Right atrium auricular region (tissue), 2 donors: Measurements from ENCODE around the gene EIF4EBP3. TPM values are rescaled to one million over a fixed set of nuclear protein-coding genes. Genes with fewer than 3 reads are reported as not detected.
"Not testable (repeated sequence)": the region's sequence is repeated elsewhere in the genome, so short reads cannot be mapped to it uniquely, and the experiment has no call there.

ENCODE experiments used
- DNase-seq: peaks from one replicate; pipeline ENCODE4 v3.0.0-alpha.2; 2019; ENCODE audit warnings: low spot score
- H3K27ac ChIP-seq, 2 donors: fragments of 200-600 bp; sonication (generic); 1 replicate in 1 of 2; 2 replicates in 1 of 2; pipeline ENCODE4 v1.5.1; 2016 to 2019
- H3K27me3 ChIP-seq, 2 donors: fragments of 200-600 bp; sonication (generic); one replicate each; pipeline versions ENCODE4 v1.5.1 to v1.6.0; 2017 to 2019
- H3K36me3 ChIP-seq: fragments of 200-600 bp; sonication (generic); one replicate; pipeline ENCODE4 v1.5.1; 2016
- H3K4me1 ChIP-seq, 2 donors: fragments of 200-600 bp; sonication (generic); one replicate each; pipeline versions ENCODE4 v1.5.1 to v1.6.0; 2017 to 2019
- H3K4me3 ChIP-seq, 2 donors: fragments of 200-600 bp; sonication (generic); 1 replicate in 1 of 2; 2 replicates in 1 of 2; pipeline ENCODE4 v1.5.1; 2017 to 2019; ENCODE audit warnings: mild to moderate bottlenecking in 1 of 2, moderate library complexity in 1 of 2
- H3K9me3 ChIP-seq, 2 donors: fragments of 200-600 bp; sonication (generic); one replicate each; pipeline ENCODE4 v1.5.1; 2019
- CTCF ChIP-seq, 2 donors: fragments of 200-600 bp; sonication (generic); IDR thresholded peaks; one replicate each; pipeline ENCODE4 v1.5.1; 2019; ENCODE audit warnings: antibody characterized with exemption in 2 of 2
- total RNA-seq, 2 donors: library from RNA; depleted of rRNA; stranded (reverse); fragments of >200 nt; gene quantifications; one replicate each; pipeline ENCODE4 v1.1.0, GENCODE V29; 2016

The EIF4EBP3 gene
- total RNA-seq, 2 donors from 2014 or later = 12.8 to 16.8 TPM

- Histone ChIP-seq H3K4me3 (no peak overlapping the region), H3K4me1 (peaks cover 0 to 32% of the 10 kb centered on the region in 2 donors), H3K36me3 (no peaks in the 10 kb centered on the region), H3K9me3 (no peaks in the 10 kb centered on the region), H3K27me3 (no peaks in the 10 kb centered on the region), H3K27ac (no peak overlapping the region)
- no peak for TF ChIP-seq CTCF (IDR thresholded peaks at IDR 0.05)
- DNase-seq = no peak
These were observed 44.4 kb downstream of the EIF4EBP3 start for GRCh38 chr5:140591747-140592372.

DNA sequence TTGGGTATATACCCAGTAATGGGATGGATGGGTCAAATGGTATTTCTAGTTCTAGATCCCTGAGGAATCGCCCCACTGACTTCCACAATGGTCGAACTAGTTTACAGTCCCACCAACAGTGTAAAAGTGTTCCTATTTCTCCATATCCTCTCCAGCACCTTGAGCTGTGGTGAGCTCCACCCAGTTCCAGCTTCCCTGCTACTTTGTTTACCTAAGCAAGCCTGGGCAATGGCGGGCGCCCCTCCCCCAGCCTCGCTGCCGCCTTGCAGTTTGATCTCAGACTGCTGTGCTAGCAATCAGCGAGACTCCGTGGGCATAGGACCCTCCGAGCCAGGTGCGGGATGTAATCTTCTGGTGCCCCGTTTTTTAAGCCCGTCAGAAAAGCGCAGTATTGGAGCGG is 45.6 kb downstream of the EIF4EBP3 start:
- not testable (repeated sequence) for H3K27ac ChIP-seq, H3K4me3 ChIP-seq, H3K9me3 ChIP-seq, H3K36me3 ChIP-seq, DNase-seq, H3K27me3 ChIP-seq
- peaks cover 0 to 33% of the 10 kb centered on the region in 2 donors for H3K4me1 ChIP-seq

DNA sequence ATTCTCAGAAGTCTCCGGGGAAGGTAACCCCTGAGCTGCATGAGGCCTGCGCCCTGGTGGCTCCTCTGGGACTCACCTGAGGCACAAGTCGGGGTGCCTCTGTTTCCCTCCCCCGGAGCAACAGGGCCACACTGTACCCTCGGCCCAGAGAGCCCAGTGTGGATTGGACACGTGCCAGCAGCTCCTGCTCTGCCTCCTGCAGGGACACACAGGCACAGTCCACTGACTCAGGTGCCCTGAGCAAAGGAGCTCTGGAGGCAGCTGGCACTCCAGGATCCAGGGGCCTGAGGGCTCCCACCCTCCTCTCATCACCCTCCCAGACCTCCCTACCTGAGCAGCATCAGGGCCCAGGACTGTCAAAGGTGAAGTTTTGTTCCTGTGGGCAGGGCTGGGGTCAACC is 46.7 kb downstream of the EIF4EBP3 start:
- Histone ChIP-seq H3K36me3 (no peaks in the 10 kb centered on the region), H3K27me3 (no peaks in the 10 kb centered on the region), H3K9me3 (no peaks in the 10 kb centered on the region), H3K27ac (no peak overlapping the region), H3K4me3 (no peak overlapping the region), H3K4me1 (peaks cover 0 to 27% of the 10 kb centered on the region in 2 donors)
- no peak for TF ChIP-seq CTCF (IDR thresholded peaks at IDR 0.05)
- DNase-seq = no peak

DNA sequence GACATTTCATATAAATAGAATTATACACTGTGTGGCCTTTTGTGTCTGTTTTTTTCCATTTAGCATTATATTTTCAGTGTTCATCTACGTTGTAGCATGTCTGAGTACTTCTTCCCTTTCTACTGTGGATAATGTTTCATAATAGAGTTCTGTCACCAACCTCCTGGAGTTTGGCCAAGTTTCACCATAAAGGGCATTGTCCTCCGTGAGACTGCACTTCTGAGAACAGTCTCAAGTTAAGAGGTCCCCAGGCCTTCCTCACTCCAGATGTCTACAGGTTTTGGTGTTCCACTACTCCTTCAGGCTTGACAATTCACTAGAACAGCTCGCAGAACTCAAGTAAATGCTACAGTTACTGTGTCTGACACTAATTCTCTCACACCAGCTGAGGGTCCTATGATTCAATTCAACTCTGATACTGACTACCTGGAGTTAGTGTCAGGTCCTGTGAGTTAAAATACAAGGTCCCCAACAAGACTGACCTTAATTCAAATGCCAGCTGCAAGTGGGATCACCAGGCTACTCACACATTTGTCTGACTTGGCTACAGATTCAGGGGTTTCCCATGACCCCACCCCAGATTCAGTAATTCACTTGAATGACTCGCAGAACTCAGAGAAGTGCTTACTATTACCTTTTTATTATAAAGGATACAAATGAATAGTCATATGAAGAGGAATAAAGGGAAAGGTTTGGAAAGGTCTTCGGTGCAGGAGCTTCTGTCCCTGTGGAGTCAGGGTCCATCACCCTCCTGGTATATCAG is 48.3 kb downstream of the EIF4EBP3 start:
- no peak overlapping the region for H3K4me3 ChIP-seq
- no peak for TF ChIP-seq CTCF (IDR thresholded peaks at IDR 0.05)
- peaks cover 0 to 24% of the 10 kb centered on the region in 2 donors for H3K4me1 ChIP-seq
- no peaks in the 10 kb centered on the region for H3K9me3 ChIP-seq
- peak overlapping the region; percentile 31 to 37 for H3K27ac ChIP-seq
- H3K27me3 ChIP-seq = no peaks in the 10 kb centered on the region
- DNase-seq = no peak
- H3K36me3 ChIP-seq = no peaks in the 10 kb centered on the region

GRCh38 chr5:140596321-140596741 is 48.9 kb downstream of the EIF4EBP3 start:
- H3K27ac ChIP-seq = peak overlapping the region; percentile 31 to 37
- no peak for TF ChIP-seq CTCF (IDR thresholded peaks at IDR 0.05)
- DNase-seq = no peak

DNA sequence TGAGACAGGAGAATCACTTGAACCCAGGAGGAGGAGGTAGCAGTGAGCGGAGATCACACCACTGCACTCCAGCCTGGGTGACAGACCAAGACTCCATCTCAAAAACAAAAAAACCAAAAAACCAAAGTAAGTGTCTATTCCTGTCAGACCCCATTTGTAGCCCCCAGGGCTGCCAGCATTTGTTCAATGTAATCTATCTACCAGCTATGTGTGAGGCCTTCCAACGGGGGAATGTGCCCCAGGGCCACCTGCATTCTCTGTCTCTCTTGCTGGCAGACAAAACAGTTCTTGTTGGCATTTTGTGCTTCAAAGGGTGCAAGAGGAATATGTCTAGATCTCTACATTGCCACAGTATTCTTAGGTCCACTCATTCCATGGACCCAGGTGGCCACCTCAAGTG is 51.4 kb downstream of the EIF4EBP3 start:
- H3K27ac ChIP-seq = no peak overlapping the region
- H3K9me3 ChIP-seq = no peaks in the 10 kb centered on the region
- no peaks in the 10 kb centered on the region for H3K27me3 ChIP-seq
- H3K36me3 ChIP-seq = no peaks in the 10 kb centered on the region
- H3K4me3 ChIP-seq = no peak overlapping the region
- no peak for DNase-seq
- peaks cover 0 to 24% of the 10 kb centered on the region in 2 donors for H3K4me1 ChIP-seq
- TF ChIP-seq CTCF (IDR thresholded peaks at IDR 0.05) = no peak

More at GRCh38 chr5:140596321-140596741, 48.9 kb downstream of the EIF4EBP3 start:
- no peaks in the 10 kb centered on the region for H3K9me3 ChIP-seq
- H3K27me3 ChIP-seq = no peaks in the 10 kb centered on the region
- no peaks in the 10 kb centered on the region for H3K36me3 ChIP-seq
- H3K4me1 ChIP-seq = peaks cover 0 to 24% of the 10 kb centered on the region in 2 donors
- H3K4me3 ChIP-seq = no peak overlapping the region
